B cell (primary cell): ENCODE measurements around the gene TMEM150A. TPM values are rescaled to one million over a fixed set of nuclear protein-coding genes. Genes with fewer than 3 reads are reported as not detected.

ENCODE experiments used
- ATAC-seq: fragments of 200-7000 bp; cut with Tn5 transposase; one replicate; pipeline ENCODE4 v1.10.0; 2021; ENCODE audit warnings: low read depth, mild to moderate bottlenecking, moderate number of reproducible peaks, moderate library complexity
- CTCF ChIA-PET: fragments of 350-600 bp; sonication (Branson Sonifier 250); formaldehyde crosslinking; loops from one replicate; lab custom pipeline; 2021; ENCODE audit warnings: antibody characterized with exemption, inconsistent platforms; lab: Charles Lee
- POLR2A ChIA-PET: fragments of 350-600 bp; sonication (Branson Sonifier 250); formaldehyde crosslinking; loops from one replicate; lab custom pipeline; 2021; ENCODE audit warnings: antibody characterized with exemption; lab: Charles Lee
- DNase-seq: peaks from one replicate; pipeline ENCODE4 v3.0.0; 2013
- H2AFZ ChIP-seq: 2 replicates; pipeline ENCODE4 v1.6.1; 2012; ENCODE audit warnings: mild to moderate bottlenecking, low read depth, low read length; ENCODE audit not compliant: insufficient read depth, poor library complexity, severe bottlenecking
- H3K27ac ChIP-seq, 2 donors: 1 replicate in 1 of 2; 2 replicates in 1 of 2; pipeline ENCODE4 v1.5.1; 2012 to 2013; ENCODE audit warnings: low read length in 2 of 2, mild to moderate bottlenecking in 2 of 2, moderate library complexity in 1 of 2
- H3K27me3 ChIP-seq, 4 experiments: fragments of 200-600 bp in 1 of 4; sonication (generic) in 1 of 4; replicated peaks in 1 of 4; 1 replicate in 2 of 4; 2 replicates in 2 of 4; pipeline versions ENCODE4 v1.6.1 to v1.7.0; 2013 to 2016; ENCODE audit warnings: low read length in 3 of 4, mild to moderate bottlenecking in 2 of 4, mixed read lengths in 1 of 4, moderate library complexity in 1 of 4; ENCODE audit not compliant: insufficient read depth in 4 of 4, control insufficient read depth in 3 of 4; ENCODE audit errors: control extremely low read depth in 1 of 4
- H3K36me3 ChIP-seq, 2 experiments: replicated peaks in 1 of 2; 1 replicate in 1 of 2; 2 replicates in 1 of 2; pipeline versions ENCODE4 v1.6.1 to v1.7.1; 2013; ENCODE audit warnings: low read length in 1 of 2; ENCODE audit not compliant: insufficient read depth in 2 of 2, control insufficient read depth in 1 of 2; ENCODE audit errors: control extremely low read depth in 1 of 2, extremely low read depth in 1 of 2
- H3K4me1 ChIP-seq, 2 donors: fragments of 200-600 bp in 1 of 2; sonication (generic) in 1 of 2; 1 replicate in 1 of 2; 2 replicates in 1 of 2; pipeline versions ENCODE4 v1.5.1 to v1.6.1; 2013 to 2017; ENCODE audit warnings: low read length in 2 of 2; ENCODE audit not compliant: control insufficient read depth in 2 of 2, insufficient read depth in 2 of 2
- H3K4me2 ChIP-seq: replicated peaks from 2 replicates; pipeline ENCODE3; 2012; ENCODE audit warnings: mild to moderate bottlenecking, low read depth, low read length; ENCODE audit not compliant: poor library complexity, severe bottlenecking
- H3K4me3 ChIP-seq, 5 experiments: fragments of 200-600 bp in 1 of 5; sonication (generic) in 1 of 5; 1 replicate in 3 of 5; 2 replicates in 2 of 5; pipeline versions ENCODE4 v1.5.1 to v1.7.0; 2011 to 2016; ENCODE audit warnings: low read length in 4 of 5, mild to moderate bottlenecking in 4 of 5, low read depth in 2 of 5, control low read depth in 1 of 5, moderate library complexity in 1 of 5; ENCODE audit not compliant: insufficient read depth in 1 of 5; ENCODE audit errors: control extremely low read depth in 1 of 5, extremely low read depth in 1 of 5
- H3K79me2 ChIP-seq: fragments of 200-600 bp; sonication (generic); one replicate; pipeline ENCODE4 v1.6.0; 2016; ENCODE audit warnings: low read length; ENCODE audit not compliant: control insufficient read depth, insufficient read depth
- H3K9ac ChIP-seq: fragments of 200-600 bp; sonication (generic); 2 replicates; pipeline ENCODE4 v1.6.1; 2017; ENCODE audit warnings: mild to moderate bottlenecking, low read length, moderate library complexity
- H3K9me3 ChIP-seq, 3 donors: one replicate each; pipeline versions ENCODE4 v1.6.1 to v1.7.1; 2013; ENCODE audit warnings: low read length in 2 of 3; ENCODE audit not compliant: control insufficient read depth in 2 of 3, insufficient read depth in 1 of 3; ENCODE audit errors: control extremely low read depth in 1 of 3
- H4K20me1 ChIP-seq: 2 replicates; pipeline ENCODE4 v1.6.0; 2012; ENCODE audit warnings: mild to moderate bottlenecking, low read length; ENCODE audit not compliant: insufficient read depth, control insufficient read depth, poor library complexity, severe bottlenecking
- H3K27ac Mint-ChIP-seq: one replicate; pipeline ENCODE4 v1.8.0; 2021; ENCODE audit warnings: mixed read lengths
- H3K27me3 Mint-ChIP-seq: one replicate; pipeline ENCODE4 v1.8.0; 2021; ENCODE audit warnings: mixed read lengths
- H3K4me1 Mint-ChIP-seq: one replicate; pipeline ENCODE4 v1.8.0; 2021; ENCODE audit warnings: mixed read lengths
- H3K4me3 Mint-ChIP-seq: one replicate; pipeline ENCODE4 v1.8.0; 2021; ENCODE audit warnings: mixed read lengths
- H3K9me3 Mint-ChIP-seq: one replicate; pipeline ENCODE4 v1.8.0; 2022; ENCODE audit warnings: mixed read lengths; ENCODE audit not compliant: insufficient read depth
- CTCF ChIP-seq: fragments of 200-600 bp; IDR thresholded peaks from one replicate; pipeline ENCODE4 v1.8.0; 2022; ENCODE audit warnings: antibody characterized with exemption, mild to moderate bottlenecking
- EZH2 ChIP-seq: IDR thresholded peaks from 2 replicates; pipeline ENCODE4 v1.6.1; 2012; ENCODE audit warnings: borderline replicate concordance, low read depth, mild to moderate bottlenecking, moderate library complexity, low read length; ENCODE audit not compliant: insufficient read depth, poor library complexity, severe bottlenecking
- WGBS: methylation state at CpG from one replicate; pipeline ENCODE4 v1.1.5; 2013; ENCODE audit warnings: missing lambda C conversion rate; ENCODE audit not compliant: insufficient coverage; 5-methylcytosine and 5-hydroxymethylcytosine counted together
- intact Hi-C: fragments of 100-400 bp; cut with micrococcal nuclease; formaldehyde crosslinking; loops from one replicate; pipeline ENCODE4 v1.10.0; 2022
- polyA plus RNA-seq: library from polyadenylated mRNA; depleted of rRNA; stranded (reverse); fragments of >200 nt; gene quantifications from 2 replicates; pipeline ENCODE4 v1.2.3, GENCODE V29; 2012
- total RNA-seq, 2 donors: library from RNA; stranded (reverse); fragments of 120-200 nt in 1 of 2; gene quantifications; 1 replicate in 1 of 2; 2 replicates in 1 of 2; pipeline versions ENCODE4 v1.2.3 to v1.2.4, GENCODE V29; 2013 to 2022

Gene TMEM150A
- total and polyA plus RNA-seq, 2 donors (not counting 1 experiment from before 2014, with no cell fraction given), result 23.0 to 26.4 TPM

GRCh38 chr2:85582492-85582891 is 20.0 kb downstream of the TMEM150A start:
- DNase-seq (no peak), ATAC-seq (no peak)
- H3K27me3 ChIP-seq, result no peaks in the 10 kb centered on the region
- ChIA-PET CTCF (no interaction called here), POLR2A (interaction anchor here (1.4 to 1.5 kb wide), 2 partner anchors 13 to 21 kb away, joined by 3 to 15 read pairs; partner anchors contain the start of genes GGCX and RNF181)
- H2AFZ ChIP-seq, result no peak overlapping the region
- TF ChIP-seq EZH2 (no peak), CTCF (no peak)
- no peak overlapping the region for H3K27ac ChIP-seq
- Mint-ChIP-seq H3K27ac (peak overlapping the region; percentile 46), H3K4me1 (peaks cover 61% of the 10 kb centered on the region), H3K27me3 (no peaks in the 10 kb centered on the region), H3K4me3 (peak overlapping the region; percentile 71), H3K9me3 (no peaks in the 10 kb centered on the region)
- WGBS, result no CpG with 5 or more reads among the region's 1 CpG
- H3K4me1 ChIP-seq, result peaks cover 37 to 57% of the 10 kb centered on the region in 2 donors
- peaks cover 7% of the 10 kb centered on the region for H4K20me1 ChIP-seq
- H3K4me3 ChIP-seq, result no peak overlapping the region
- peaks cover 50% of the 10 kb centered on the region for H3K79me2 ChIP-seq
- intact Hi-C loops, result no loop called here
- H3K4me2 ChIP-seq, result no peak overlapping the region
- H3K9ac ChIP-seq, result no peak overlapping the region
- H3K9me3 ChIP-seq, result no peaks in the 10 kb centered on the region
- peaks cover 0 to 23% of the 10 kb centered on the region in 2 experiments for H3K36me3 ChIP-seq

GRCh38 chr2:85580206-85580605 is 22.3 kb downstream of the TMEM150A start:
- Mint-ChIP-seq H3K9me3 (no peaks in the 10 kb centered on the region), H3K4me3 (peak overlapping the region; percentile 10), H3K27me3 (no peaks in the 10 kb centered on the region), H3K4me1 (peaks cover 52% of the 10 kb centered on the region), H3K27ac (no peak overlapping the region)
- H3K4me2 ChIP-seq, result peak overlapping the region; percentile 96
- H3K27me3 ChIP-seq, result no peaks in the 10 kb centered on the region
- peaks cover 29 to 52% of the 10 kb centered on the region in 2 donors for H3K4me1 ChIP-seq
- intact Hi-C loops, result no loop called here
- peaks cover 0 to 23% of the 10 kb centered on the region in 2 experiments for H3K36me3 ChIP-seq
- no peak overlapping the region for H3K27ac ChIP-seq
- ATAC-seq (no peak), DNase-seq (no peak)
- no peak overlapping the region for H3K4me3 ChIP-seq
- 87% methylated on average over 3 of the region's 3 CpGs for WGBS
- H3K9ac ChIP-seq, result no peak overlapping the region
- no peak overlapping the region for H2AFZ ChIP-seq
- H4K20me1 ChIP-seq, result peaks cover 7% of the 10 kb centered on the region
- ChIA-PET CTCF (no interaction called here), POLR2A (no interaction called here)
- H3K9me3 ChIP-seq, result no peaks in the 10 kb centered on the region
- peaks cover 44% of the 10 kb centered on the region for H3K79me2 ChIP-seq
- TF ChIP-seq CTCF (no peak), EZH2 (no peak)
